Stimulated activated effector memory CD8-positive, alpha-beta T cell treated with anti-CD3 and anti-CD28 coated beads, Interleukin-12 subunit alpha, Interleukin-12 subunit beta, amount 100 ng/mL, for 72 hours (primary cell): ENCODE results near the gene KIF19.

Source experiments
- ATAC-seq: fragments of 150-1000 bp; cut with Tn5 transposase; 2 replicates; pipeline ENCODE4 v1.10.0; 2021
- DNase-seq, 2 donors: peaks; one replicate each; pipeline ENCODE4 v3.0.0; 2021 to 2022; ENCODE audit warnings: low spot score in 2 of 2
- H3K27ac Mint-ChIP-seq: one replicate; pipeline ENCODE4 v1.8.0; 2022; ENCODE audit warnings: mild to moderate bottlenecking, mixed read lengths
- H3K36me3 Mint-ChIP-seq: one replicate; pipeline ENCODE4 v1.8.0; 2022; ENCODE audit warnings: mild to moderate bottlenecking, mixed read lengths
- H3K4me1 Mint-ChIP-seq: one replicate; pipeline ENCODE4 v1.8.0; 2022; ENCODE audit warnings: mixed read lengths
- H3K4me3 Mint-ChIP-seq: one replicate; pipeline ENCODE4 v1.8.0; 2022; ENCODE audit warnings: mild to moderate bottlenecking, mixed read lengths
- H3K9me3 Mint-ChIP-seq: one replicate; pipeline ENCODE4 v1.8.0; 2022; ENCODE audit warnings: mixed read lengths

KIF19 gene

DNA sequence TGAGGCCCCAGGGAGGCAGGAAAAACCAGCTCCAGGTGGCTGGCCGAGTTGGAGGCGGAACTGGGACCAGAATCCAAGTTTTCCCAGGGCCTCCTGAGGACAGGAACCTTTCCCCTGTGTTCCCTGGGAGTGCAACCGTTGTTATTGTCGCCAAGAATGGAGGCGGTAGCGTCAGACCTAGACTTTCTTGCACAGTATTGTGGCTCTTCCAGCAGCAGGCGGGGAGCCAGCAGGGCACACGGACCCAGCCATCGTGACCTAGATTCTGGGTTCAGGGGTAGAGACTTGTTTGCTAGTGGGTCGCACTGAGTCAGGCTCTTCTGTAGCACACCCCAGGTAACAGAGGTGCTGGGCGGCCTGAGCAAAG is 667 bp upstream of the KIF19 start:
- Mint-ChIP-seq H3K9me3 (no peaks in the 10 kb centered on the region), H3K27ac (no peak overlapping the region), H3K4me1 (peaks cover 32% of the 10 kb centered on the region), H3K4me3 (peak overlapping the region; percentile 57), H3K36me3 (no peaks in the 10 kb centered on the region)
- ATAC-seq (peak; percentile 44), DNase-seq (no peak)

GRCh38 chr17:74326506-74326905 is 480 bp downstream of the KIF19 start:
- Mint-ChIP-seq H3K4me1 (peaks cover 32% of the 10 kb centered on the region), H3K27ac (no peak overlapping the region), H3K36me3 (no peaks in the 10 kb centered on the region), H3K9me3 (no peaks in the 10 kb centered on the region), H3K4me3 (peak overlapping the region; percentile 57)
- DNase-seq (no peak), ATAC-seq (no peak)

DNA sequence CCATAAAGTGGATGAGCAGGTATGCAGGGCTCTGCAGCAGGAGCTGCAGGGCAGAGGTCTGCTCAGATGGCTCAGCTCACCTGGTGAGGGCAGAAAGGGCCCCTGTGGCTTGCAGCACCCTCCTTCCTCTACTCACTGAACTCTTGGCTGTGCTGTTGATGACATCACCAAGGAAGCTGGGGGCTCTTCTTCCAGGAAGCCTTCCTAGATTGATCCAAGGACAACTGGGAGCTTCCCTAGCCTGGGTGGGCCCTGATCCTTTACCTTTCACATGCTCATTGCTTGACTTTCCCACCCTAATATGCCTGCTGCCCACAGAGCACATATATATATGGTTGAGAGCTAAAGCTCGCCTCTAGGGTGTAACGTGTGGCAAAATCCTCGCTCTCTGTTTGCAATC is 2.5 kb downstream of the KIF19 start:
- Mint-ChIP-seq H3K27ac (peak overlapping the region; percentile 78), H3K4me1 (peaks cover 32% of the 10 kb centered on the region), H3K4me3 (no peak overlapping the region), H3K36me3 (no peaks in the 10 kb centered on the region), H3K9me3 (no peaks in the 10 kb centered on the region)
- no peak for DNase-seq
- ATAC-seq = no peak

GRCh38 chr17:74329378-74329777 is 3.4 kb downstream of the KIF19 start:
- H3K36me3 Mint-ChIP-seq = no peaks in the 10 kb centered on the region
- no peaks in the 10 kb centered on the region for H3K9me3 Mint-ChIP-seq
- ATAC-seq = no peak
- peaks cover 32% of the 10 kb centered on the region for H3K4me1 Mint-ChIP-seq
- H3K27ac Mint-ChIP-seq = peak overlapping the region; percentile 78
- H3K4me3 Mint-ChIP-seq = no peak overlapping the region
- no peak for DNase-seq

DNA sequence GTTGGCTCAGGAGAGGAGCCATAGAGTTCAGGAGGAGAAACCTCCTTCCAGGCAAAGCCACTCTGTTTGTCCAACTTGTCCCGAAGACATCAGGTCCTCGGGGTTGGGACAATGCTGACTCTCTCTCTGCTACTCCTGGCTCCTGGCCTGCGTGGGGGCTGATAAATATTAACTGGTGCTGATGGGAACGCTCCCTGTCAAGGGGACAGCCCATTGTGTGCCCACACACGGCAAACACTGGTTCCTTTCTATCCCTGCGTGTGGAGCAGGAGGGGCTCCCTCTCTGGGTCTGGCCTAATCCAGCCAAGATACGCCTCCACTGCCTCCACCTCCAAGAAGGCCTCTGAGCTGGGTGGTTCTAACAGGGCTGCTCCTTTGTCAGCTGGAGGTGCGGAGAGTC is 4.4 kb downstream of the KIF19 start:
- no peak overlapping the region for H3K27ac Mint-ChIP-seq
- DNase-seq (no peak), ATAC-seq (no peak)
- peaks cover 26% of the 10 kb centered on the region for H3K4me1 Mint-ChIP-seq
- H3K4me3 Mint-ChIP-seq = no peak overlapping the region
- no peaks in the 10 kb centered on the region for H3K36me3 Mint-ChIP-seq
- no peaks in the 10 kb centered on the region for H3K9me3 Mint-ChIP-seq

DNA sequence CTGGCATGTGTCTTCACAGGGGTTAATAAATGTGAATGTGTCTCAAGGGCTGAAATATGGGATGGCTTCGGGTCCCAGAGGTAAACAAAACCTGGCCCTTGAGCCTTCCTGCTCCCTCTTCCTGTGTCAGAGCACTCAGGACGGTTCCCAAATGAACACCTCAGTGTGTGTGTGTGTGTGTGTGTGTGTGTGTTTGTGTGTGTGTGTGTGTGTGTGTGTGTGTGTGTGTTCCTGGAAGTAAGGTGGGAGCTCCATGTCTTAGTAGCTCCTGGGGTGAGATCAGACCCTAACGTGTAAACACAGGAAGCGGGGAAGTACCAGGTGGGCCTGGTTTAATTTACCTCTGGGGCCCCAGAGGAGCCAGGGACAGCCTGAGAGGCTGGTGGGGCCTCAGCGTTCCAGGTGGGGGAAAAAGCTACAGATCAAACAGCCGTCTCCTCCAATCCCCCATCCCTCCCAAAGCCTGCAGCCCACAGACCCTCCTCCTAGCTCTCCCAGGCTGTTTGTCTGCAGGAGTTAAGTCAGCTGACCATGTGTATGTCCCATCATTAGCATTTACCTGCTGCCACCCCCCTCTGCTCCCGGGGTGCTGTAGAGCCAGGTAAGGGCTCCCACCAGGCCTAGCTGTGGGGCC is 6.1 kb downstream of the KIF19 start:
- H3K4me3 Mint-ChIP-seq = no peak overlapping the region
- peak overlapping the region; percentile 55 for H3K27ac Mint-ChIP-seq
- no peaks in the 10 kb centered on the region for H3K9me3 Mint-ChIP-seq
- H3K36me3 Mint-ChIP-seq = no peaks in the 10 kb centered on the region
- no peak for ATAC-seq
- H3K4me1 Mint-ChIP-seq = peaks cover 16% of the 10 kb centered on the region
- DNase-seq = no peak

- Mint-ChIP-seq H3K9me3 (no peaks in the 10 kb centered on the region), H3K4me3 (no peak overlapping the region), H3K36me3 (no peaks in the 10 kb centered on the region), H3K4me1 (peaks cover 16% of the 10 kb centered on the region), H3K27ac (peak overlapping the region; percentile 55)
- DNase-seq (no peak), ATAC-seq (no peak)
Observed at GRCh38 chr17:74332763-74333283, 6.8 kb downstream of the KIF19 start.

- no peak overlapping the region for H3K4me3 Mint-ChIP-seq
- no peaks in the 10 kb centered on the region for H3K9me3 Mint-ChIP-seq
- H3K27ac Mint-ChIP-seq = no peak overlapping the region
- ATAC-seq (no peak), DNase-seq (no peak)
- H3K4me1 Mint-ChIP-seq = peaks cover 3% of the 10 kb centered on the region
- H3K36me3 Mint-ChIP-seq = no peaks in the 10 kb centered on the region
Observed at GRCh38 chr17:74334393-74335039, 8.5 kb downstream of the KIF19 start.

- ATAC-seq (no peak), DNase-seq (no peak)
- H3K4me3 Mint-ChIP-seq = no peak overlapping the region
- H3K36me3 Mint-ChIP-seq = no peaks in the 10 kb centered on the region
- no peak overlapping the region for H3K27ac Mint-ChIP-seq
- no peaks in the 10 kb centered on the region for H3K9me3 Mint-ChIP-seq
- no peaks in the 10 kb centered on the region for H3K4me1 Mint-ChIP-seq
Observed at GRCh38 chr17:74335529-74336062, 9.6 kb downstream of the KIF19 start.

GRCh38 chr17:74336307-74336706 is 10.3 kb downstream of the KIF19 start:
- H3K27ac Mint-ChIP-seq = no peak overlapping the region
- no peak for ATAC-seq
- no peaks in the 10 kb centered on the region for H3K36me3 Mint-ChIP-seq
- no peaks in the 10 kb centered on the region for H3K4me1 Mint-ChIP-seq
- DNase-seq = no peak
- no peak overlapping the region for H3K4me3 Mint-ChIP-seq
- no peaks in the 10 kb centered on the region for H3K9me3 Mint-ChIP-seq

- no peak overlapping the region for H3K27ac Mint-ChIP-seq
- H3K4me3 Mint-ChIP-seq = no peak overlapping the region
- DNase-seq = no peak
- H3K9me3 Mint-ChIP-seq = no peaks in the 10 kb centered on the region
- ATAC-seq = no peak
- H3K4me1 Mint-ChIP-seq = no peaks in the 10 kb centered on the region
- no peaks in the 10 kb centered on the region for H3K36me3 Mint-ChIP-seq
Observed at GRCh38 chr17:74337834-74338500, 11.9 kb downstream of the KIF19 start.

GRCh38 chr17:74339537-74340195 is 13.6 kb downstream of the KIF19 start:
- no peak for DNase-seq
- H3K27ac Mint-ChIP-seq = peak overlapping the region; percentile 11

DNA sequence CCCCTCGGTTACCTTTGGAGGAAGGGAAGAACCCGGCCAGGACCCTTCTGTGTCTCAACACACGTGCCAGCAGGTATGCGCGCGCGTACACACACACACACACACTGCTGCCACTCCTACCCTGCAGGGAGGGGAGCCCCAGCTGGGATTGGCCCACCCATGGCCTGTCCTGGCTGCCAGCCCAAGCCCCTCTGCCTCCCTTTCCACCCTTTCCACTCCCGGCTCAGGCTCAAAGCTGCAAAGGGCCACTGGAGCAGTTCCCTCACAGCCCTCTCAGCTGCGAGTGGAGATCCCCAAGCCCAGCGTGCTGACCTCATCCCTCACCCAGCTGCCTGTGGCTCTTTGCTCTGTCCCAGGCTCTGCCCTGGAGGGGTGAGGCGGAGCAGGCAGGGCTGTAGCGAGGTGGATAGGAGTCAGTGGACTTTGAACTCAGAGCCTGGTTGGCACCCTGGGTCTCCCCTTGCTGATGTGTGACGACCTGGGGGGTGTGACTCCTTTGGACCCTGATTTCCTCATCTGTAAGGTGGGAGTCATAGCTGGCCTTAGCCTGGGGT is 14.5 kb downstream of the KIF19 start:
- Mint-ChIP-seq H3K9me3 (no peaks in the 10 kb centered on the region), H3K4me3 (no peak overlapping the region), H3K36me3 (no peaks in the 10 kb centered on the region), H3K4me1 (no peaks in the 10 kb centered on the region), H3K27ac (peak overlapping the region; percentile 11)
- DNase-seq = no peak
- ATAC-seq = no peak

More at GRCh38 chr17:74339537-74340195, 13.6 kb downstream of the KIF19 start:
- Mint-ChIP-seq H3K9me3 (no peaks in the 10 kb centered on the region), H3K36me3 (no peaks in the 10 kb centered on the region), H3K4me3 (no peak overlapping the region), H3K4me1 (no peaks in the 10 kb centered on the region)
- no peak for ATAC-seq

DNA sequence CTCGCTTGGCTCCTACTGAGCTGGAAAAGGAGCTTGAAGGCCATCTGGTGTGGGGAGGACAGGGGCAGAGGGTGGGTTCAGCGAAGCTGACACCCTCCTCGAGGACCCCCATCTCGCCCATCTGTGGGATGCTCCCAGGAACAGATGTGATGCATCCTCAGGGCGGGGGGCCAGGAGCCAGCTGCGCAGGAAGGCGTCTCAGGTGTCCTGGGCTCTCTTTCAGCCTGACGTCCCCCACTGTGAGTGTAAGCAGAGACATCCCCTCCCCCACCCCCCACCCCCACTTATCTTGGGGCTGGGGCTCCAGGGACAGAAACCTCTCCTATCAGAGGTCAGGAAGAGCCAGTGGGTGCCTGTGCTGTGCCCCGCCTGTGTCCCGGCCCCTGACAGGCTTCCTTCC is 16.2 kb downstream of the KIF19 start:
- no peak for DNase-seq
- Mint-ChIP-seq H3K27ac (no peak overlapping the region), H3K36me3 (no peaks in the 10 kb centered on the region), H3K9me3 (no peaks in the 10 kb centered on the region), H3K4me1 (no peaks in the 10 kb centered on the region), H3K4me3 (no peak overlapping the region)
- no peak for ATAC-seq

- DNase-seq (no peak), ATAC-seq (no peak)
- Mint-ChIP-seq H3K9me3 (no peaks in the 10 kb centered on the region), H3K4me1 (no peaks in the 10 kb centered on the region), H3K27ac (no peak overlapping the region), H3K36me3 (no peaks in the 10 kb centered on the region), H3K4me3 (no peak overlapping the region)
Observed at GRCh38 chr17:74343121-74343520, 17.1 kb downstream of the KIF19 start.
